ENCODE data around the gene BRCA1.

Gene BRCA1

DNA sequence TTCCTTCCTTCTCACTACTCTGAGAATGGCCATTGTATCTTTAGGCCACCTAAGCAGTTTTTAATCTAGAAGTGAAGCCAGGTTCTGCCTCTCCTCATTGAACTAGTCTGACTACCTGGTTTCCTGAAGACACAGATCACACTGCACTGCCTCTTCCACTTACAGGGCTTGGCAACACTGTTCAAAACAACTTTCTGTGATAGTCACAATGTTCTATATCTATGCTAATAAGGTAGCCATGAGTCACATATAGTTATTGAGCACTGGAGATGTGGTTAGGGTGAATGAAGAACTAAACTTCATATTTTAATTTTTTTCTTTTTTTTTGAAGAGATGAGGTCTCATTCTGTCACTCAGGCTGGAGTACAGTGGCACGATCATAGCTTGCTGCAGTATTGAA, 73.2 kb downstream of the BRCA1 start:
- no peaks in the 10 kb centered on the region for H3K9me3 ChIP-seq (ENCODE audit: control insufficient read depth, low read length)
- TF ChIP-seq, protein P1, sequence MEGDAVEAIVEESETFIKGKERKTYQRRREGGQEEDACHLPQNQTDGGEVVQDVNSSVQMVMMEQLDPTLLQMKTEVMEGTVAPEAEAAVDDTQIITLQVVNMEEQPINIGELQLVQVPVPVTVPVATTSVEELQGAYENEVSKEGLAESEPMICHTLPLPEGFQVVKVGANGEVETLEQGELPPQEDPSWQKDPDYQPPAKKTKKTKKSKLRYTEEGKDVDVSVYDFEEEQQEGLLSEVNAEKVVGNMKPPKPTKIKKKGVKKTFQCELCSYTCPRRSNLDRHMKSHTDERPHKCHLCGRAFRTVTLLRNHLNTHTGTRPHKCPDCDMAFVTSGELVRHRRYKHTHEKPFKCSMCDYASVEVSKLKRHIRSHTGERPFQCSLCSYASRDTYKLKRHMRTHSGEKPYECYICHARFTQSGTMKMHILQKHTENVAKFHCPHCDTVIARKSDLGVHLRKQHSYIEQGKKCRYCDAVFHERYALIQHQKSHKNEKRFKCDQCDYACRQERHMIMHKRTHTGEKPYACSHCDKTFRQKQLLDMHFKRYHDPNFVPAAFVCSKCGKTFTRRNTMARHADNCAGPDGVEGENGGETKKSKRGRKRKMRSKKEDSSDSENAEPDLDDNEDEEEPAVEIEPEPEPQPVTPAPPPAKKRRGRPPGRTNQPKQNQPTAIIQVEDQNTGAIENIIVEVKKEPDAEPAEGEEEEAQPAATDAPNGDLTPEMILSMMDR (IDR thresholded peaks at IDR 0.05) = no peak
- no peak overlapping the region for H3K27ac ChIP-seq

GRCh38 chr17:43044024-43044423, 81.1 kb downstream of the BRCA1 start:
- TF ChIP-seq, protein P1 (IDR thresholded peaks at IDR 0.05) = no peak

More for the DNA sequence above, 73.2 kb downstream of the BRCA1 start:
- no peaks in the 10 kb centered on the region for H3K27me3 ChIP-seq (ENCODE audit: control insufficient read depth, insufficient read depth, low read length)
- H2AFZ ChIP-seq = no peak overlapping the region
- H3K4me2 ChIP-seq (ENCODE audit: low read length) = no peak overlapping the region
- no peaks in the 10 kb centered on the region for H3K36me3 ChIP-seq (ENCODE audit: control insufficient read depth, insufficient read depth, low read length)
- H3K79me2 ChIP-seq = no peaks in the 10 kb centered on the region
- no peak overlapping the region for H3K4me3 ChIP-seq (ENCODE audit: low read depth, low read length)
- H3K4me1 ChIP-seq = no peaks in the 10 kb centered on the region
- no peak overlapping the region for H3K9ac ChIP-seq

DNA sequence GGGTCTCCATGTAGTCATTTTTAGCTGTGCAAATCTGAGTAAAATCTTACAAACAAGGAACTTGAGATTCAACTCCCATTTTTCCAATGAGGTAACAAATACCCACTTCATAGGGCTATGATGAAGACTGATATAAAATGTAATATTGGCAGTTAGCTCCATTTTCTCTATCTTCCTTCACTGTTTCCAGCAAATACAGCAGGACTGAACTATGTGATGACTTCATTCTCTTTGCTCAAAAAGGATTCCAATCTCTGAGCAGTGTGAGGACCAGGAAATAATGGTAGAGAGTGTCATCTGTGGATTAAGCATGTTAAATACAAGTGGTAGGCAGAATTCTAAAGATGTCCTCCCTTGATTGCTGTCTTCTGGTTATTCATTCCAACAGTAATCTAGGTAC, 81.9 kb downstream of the BRCA1 start:
- H3K79me2 ChIP-seq = no peaks in the 10 kb centered on the region
- H3K9ac ChIP-seq = no peak overlapping the region
- H3K27me3 ChIP-seq (ENCODE audit: control insufficient read depth, insufficient read depth, low read length) = no peaks in the 10 kb centered on the region
- H3K27ac ChIP-seq = no peak overlapping the region
- H2AFZ ChIP-seq = no peak overlapping the region
- no peaks in the 10 kb centered on the region for H3K9me3 ChIP-seq (ENCODE audit: control insufficient read depth, low read length)
- H3K4me3 ChIP-seq (ENCODE audit: low read depth, low read length) = no peak overlapping the region
- H3K4me1 ChIP-seq = no peaks in the 10 kb centered on the region
- H3K36me3 ChIP-seq (ENCODE audit: control insufficient read depth, insufficient read depth, low read length) = no peaks in the 10 kb centered on the region
- TF ChIP-seq, protein P1 (IDR thresholded peaks at IDR 0.05) = no peak
- H3K4me2 ChIP-seq (ENCODE audit: low read length) = no peak overlapping the region

More at GRCh38 chr17:43044024-43044423, 81.1 kb downstream of the BRCA1 start:
- H3K4me2 ChIP-seq (ENCODE audit: low read length) = no peak overlapping the region
- H3K9me3 ChIP-seq (ENCODE audit: control insufficient read depth, low read length) = no peaks in the 10 kb centered on the region
- no peaks in the 10 kb centered on the region for H3K4me1 ChIP-seq
- no peak overlapping the region for H2AFZ ChIP-seq
- no peaks in the 10 kb centered on the region for H3K27me3 ChIP-seq (ENCODE audit: control insufficient read depth, insufficient read depth, low read length)
- no peaks in the 10 kb centered on the region for H3K79me2 ChIP-seq
- H3K4me3 ChIP-seq (ENCODE audit: low read depth, low read length) = no peak overlapping the region
- no peaks in the 10 kb centered on the region for H3K36me3 ChIP-seq (ENCODE audit: control insufficient read depth, insufficient read depth, low read length)
- no peak overlapping the region for H3K9ac ChIP-seq
- H3K27ac ChIP-seq = no peak overlapping the region

DNA sequence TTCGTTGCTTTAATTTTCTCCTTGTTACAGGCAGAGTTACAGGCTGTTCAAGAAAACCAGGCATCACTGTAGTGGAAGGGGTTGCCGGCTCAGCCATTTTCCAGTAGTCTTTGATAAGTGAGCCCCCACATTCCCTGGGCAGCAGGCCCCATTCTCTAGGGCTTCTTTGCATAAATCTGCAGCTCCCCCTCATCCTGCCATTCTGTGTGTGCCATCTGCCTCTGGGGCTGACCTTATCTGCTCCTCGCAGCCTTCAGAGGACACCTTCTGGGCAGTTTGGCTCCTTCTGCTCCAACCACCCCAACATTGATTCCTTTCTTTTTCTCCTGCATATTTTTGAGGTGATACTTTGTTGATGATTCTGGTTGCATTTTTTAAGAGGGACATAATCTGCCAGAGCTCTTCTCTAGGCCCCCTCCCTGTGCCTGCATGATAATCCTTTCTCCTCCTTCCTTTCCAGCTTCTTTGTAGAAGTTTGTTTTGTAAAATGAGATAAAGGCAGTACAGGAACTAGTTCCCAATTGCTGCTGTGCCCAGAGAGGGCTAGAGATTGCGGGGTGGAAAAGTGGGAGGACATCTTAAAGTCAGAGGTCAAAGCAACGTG, 83.0 kb downstream of the BRCA1 start:
- H3K27ac ChIP-seq = no peak overlapping the region
- no peaks in the 10 kb centered on the region for H3K27me3 ChIP-seq (ENCODE audit: control insufficient read depth, insufficient read depth, low read length)
- H3K4me2 ChIP-seq (ENCODE audit: low read length) = no peak overlapping the region
- no peaks in the 10 kb centered on the region for H3K4me1 ChIP-seq
- no peak overlapping the region for H3K9ac ChIP-seq
- no peak overlapping the region for H3K4me3 ChIP-seq (ENCODE audit: low read depth, low read length)
- no peaks in the 10 kb centered on the region for H3K36me3 ChIP-seq (ENCODE audit: control insufficient read depth, insufficient read depth, low read length)
- H2AFZ ChIP-seq = no peak overlapping the region
- H3K79me2 ChIP-seq = no peaks in the 10 kb centered on the region
- no peaks in the 10 kb centered on the region for H3K9me3 ChIP-seq (ENCODE audit: control insufficient read depth, low read length)
- TF ChIP-seq, protein P1 (IDR thresholded peaks at IDR 0.05) = no peak

- H3K9ac ChIP-seq = no peak overlapping the region
- no peaks in the 10 kb centered on the region for H3K36me3 ChIP-seq (ENCODE audit: control insufficient read depth, insufficient read depth, low read length)
Measured at GRCh38 chr17:43040655-43041054, 84.5 kb downstream of the BRCA1 start.

More at GRCh38 chr17:43040655-43041054, 84.5 kb downstream of the BRCA1 start:
- TF ChIP-seq, protein P1 (IDR thresholded peaks at IDR 0.05) = no peak
- Histone ChIP-seq H2AFZ (no peak overlapping the region), H3K79me2 (no peaks in the 10 kb centered on the region), H3K4me1 (no peaks in the 10 kb centered on the region), H3K4me2 (ENCODE audit: low read length) (no peak overlapping the region), H3K27me3 (ENCODE audit: control insufficient read depth, insufficient read depth, low read length) (no peaks in the 10 kb centered on the region), H3K27ac (no peak overlapping the region), H3K9me3 (ENCODE audit: control insufficient read depth, low read length) (no peaks in the 10 kb centered on the region), H3K4me3 (ENCODE audit: low read depth, low read length) (no peak overlapping the region)
